Fibroblast of skin of scalp (primary cell): ENCODE results near the gene MICAL3.
A peak's percentile ranks its signal among the peaks of the same experiment; 100 is the strongest.

Source experiments
- DNase-seq: peaks from one replicate; pipeline ENCODE4 v3.0.0-alpha.2; 2013

MICAL3 gene

GRCh38 chr22:17831501-17832251 lies 192.7 kb downstream of the MICAL3 start:
- DNase-seq, result no peak

- DNase-seq, result peak; percentile 76
Measured at GRCh38 chr22:17830043-17830961, 194.1 kb downstream of the MICAL3 start.

GRCh38 chr22:17829695-17830042 lies 194.7 kb downstream of the MICAL3 start:
- no peak for DNase-seq

- no peak for DNase-seq
Measured at GRCh38 chr22:17828502-17829080, 195.8 kb downstream of the MICAL3 start.

- DNase-seq, result no peak
Measured at GRCh38 chr22:17827466-17827865, 196.9 kb downstream of the MICAL3 start.

- no peak for DNase-seq
Measured at GRCh38 chr22:17825876-17826550, 198.3 kb downstream of the MICAL3 start.

GRCh38 chr22:17824457-17824856 lies 199.9 kb downstream of the MICAL3 start:
- no peak for DNase-seq

- DNase-seq, result no peak
Measured at GRCh38 chr22:17823964-17824363, 200.4 kb downstream of the MICAL3 start.

GRCh38 chr22:17823226-17823625 lies 201.1 kb downstream of the MICAL3 start:
- no peak for DNase-seq

GRCh38 chr22:17822087-17822486 lies 202.3 kb downstream of the MICAL3 start:
- DNase-seq, result no peak

- DNase-seq, result no peak
Measured at GRCh38 chr22:17820879-17821439, 203.4 kb downstream of the MICAL3 start.

- DNase-seq, result no peak
Measured at GRCh38 chr22:17818649-17819048, 205.7 kb downstream of the MICAL3 start.

GRCh38 chr22:17818180-17818579 lies 206.2 kb downstream of the MICAL3 start:
- no peak for DNase-seq

- no peak for DNase-seq
Measured at GRCh38 chr22:17817511-17818065, 206.8 kb downstream of the MICAL3 start.

GRCh38 chr22:17817079-17817478 lies 207.3 kb downstream of the MICAL3 start:
- no peak for DNase-seq

GRCh38 chr22:17816649-17817048 lies 207.7 kb downstream of the MICAL3 start:
- no peak for DNase-seq

- no peak for DNase-seq
Measured at GRCh38 chr22:17815703-17816254, 208.6 kb downstream of the MICAL3 start.

- DNase-seq, result no peak
Measured at GRCh38 chr22:17814830-17815229, 209.5 kb downstream of the MICAL3 start.

GRCh38 chr22:17814084-17814483 lies 210.3 kb downstream of the MICAL3 start:
- no peak for DNase-seq

- no peak for DNase-seq
Measured at GRCh38 chr22:17811119-17811518, 213.2 kb downstream of the MICAL3 start.

GRCh38 chr22:17810570-17811116 lies 213.7 kb downstream of the MICAL3 start:
- no peak for DNase-seq
